Keratinocyte (primary cell): Measurements from ENCODE around the gene TRPM3. TPM values are rescaled to one million over a fixed set of nuclear protein-coding genes. Genes with fewer than 3 reads are reported as not detected.

ENCODE experiments used
- DNase-seq: peaks from one replicate; pipeline ENCODE4 v3.0.0-alpha.2; 2011; ENCODE audit warnings: low read depth, missing footprints, low spot score
- FAIRE-seq: peaks from 2 replicates; lab custom pipeline; 2011; peaks lifted over from hg19 to GRCh38; lab: Jason Lieb, UNC
- H2AFZ ChIP-seq: 2 replicates; pipeline ENCODE4 v1.6.0; 2012; ENCODE audit warnings: low read length, control low read depth, inconsistent platforms; ENCODE audit not compliant: control insufficient read depth
- H3K27ac ChIP-seq: 2 replicates; pipeline ENCODE4 v1.5.1; 2011; ENCODE audit warnings: low read length; ENCODE audit not compliant: control insufficient read depth, insufficient read depth
- H3K27me3 ChIP-seq: 3 replicates; pipeline ENCODE4 v1.6.0; 2011; ENCODE audit warnings: low read length; ENCODE audit not compliant: control insufficient read depth, insufficient read depth; ENCODE audit errors: extremely low read depth
- H3K36me3 ChIP-seq, 2 experiments: 2 replicates in 1 of 2; 3 replicates in 1 of 2; pipeline ENCODE4 v1.5.1; 2011; ENCODE audit warnings: low read length in 2 of 2, mild to moderate bottlenecking in 1 of 2; ENCODE audit not compliant: control insufficient read depth in 2 of 2, insufficient read depth in 2 of 2; ENCODE audit errors: extremely low read depth in 1 of 2
- H3K4me1 ChIP-seq: 3 replicates; pipeline ENCODE4 v1.5.1; 2011; ENCODE audit warnings: low read length; ENCODE audit not compliant: control insufficient read depth, insufficient read depth; ENCODE audit errors: extremely low read depth
- H3K4me2 ChIP-seq: 3 replicates; pipeline ENCODE4 v1.6.0; 2011; ENCODE audit warnings: low read depth, low read length; ENCODE audit not compliant: control insufficient read depth, insufficient read depth; ENCODE audit errors: extremely low read depth
- H3K4me3 ChIP-seq, 3 experiments: fragments of 200-600 bp in 1 of 3; sonication (generic) in 1 of 3; 2 replicates in 2 of 3; 3 replicates in 1 of 3; pipeline ENCODE4 v1.5.1; 2011 to 2016; ENCODE audit warnings: low read length in 3 of 3, mild to moderate bottlenecking in 3 of 3, control low read depth in 2 of 3, inconsistent platforms in 1 of 3, low read depth in 1 of 3, mixed read lengths in 1 of 3, mixed run types in 1 of 3, moderate library complexity in 1 of 3; ENCODE audit not compliant: control insufficient read depth in 2 of 3, insufficient read depth in 2 of 3; ENCODE audit errors: extremely low read depth in 1 of 3
- H3K79me2 ChIP-seq: 2 replicates; pipeline ENCODE4 v1.6.0; 2012; ENCODE audit warnings: low read length; ENCODE audit not compliant: control insufficient read depth, insufficient read depth
- H3K9ac ChIP-seq: 3 replicates; pipeline ENCODE4 v1.6.0; 2011; ENCODE audit warnings: low read length; ENCODE audit not compliant: control insufficient read depth, insufficient read depth; ENCODE audit errors: extremely low read depth
- H3K9me1 ChIP-seq: 3 replicates; pipeline ENCODE4 v1.6.0; 2011; ENCODE audit warnings: low read length; ENCODE audit not compliant: control insufficient read depth, insufficient read depth; ENCODE audit errors: extremely low read depth
- H3K9me3 ChIP-seq: 2 replicates; pipeline ENCODE4 v1.5.1; 2012; ENCODE audit warnings: low read depth, low read length; ENCODE audit not compliant: control insufficient read depth
- H4K20me1 ChIP-seq: 3 replicates; pipeline ENCODE4 v1.6.0; 2011; ENCODE audit warnings: low read length; ENCODE audit not compliant: control insufficient read depth, insufficient read depth; ENCODE audit errors: extremely low read depth
- CTCF ChIP-seq, 3 experiments: IDR thresholded peaks in 1 of 3; conservative IDR thresholded peaks in 1 of 3; optimal IDR thresholded peaks in 1 of 3; 2 replicates in 2 of 3; 3 replicates in 1 of 3; pipeline versions ENCODE3 to v1.5.1; 2011; ENCODE audit warnings: low read length in 3 of 3, mild to moderate bottlenecking in 3 of 3, moderate library complexity in 2 of 3, control low read depth in 1 of 3, inconsistent platforms in 1 of 3; ENCODE audit not compliant: insufficient read depth in 2 of 3; ENCODE audit errors: extremely low read depth in 1 of 3
- EZH2 ChIP-seq: IDR thresholded peaks from one replicate; pipeline ENCODE4 v1.6.1; 2012; ENCODE audit warnings: inconsistent platforms, mild to moderate bottlenecking, low read length, moderate library complexity
- dilution Hi-C: fragments of 300-500 bp; cut with MboI; formaldehyde crosslinking; loops from one replicate; pipeline ENCODE4 v1.7.0; 2020; ENCODE audit warnings: low sequenced_read_pairs; ENCODE audit not compliant: extremely low pct_ligation_motif_present
- polyA plus RNA-seq, 5 experiments: library from polyadenylated mRNA; depleted of rRNA in 3 of 5; stranded (reverse) in 3 of 5; stranded (forward) in 1 of 5; unstranded in 1 of 5; fragments of >200 nt; gene quantifications; 1 replicate in 1 of 5; 2 replicates in 3 of 5; 3 replicates in 1 of 5; pipeline versions ENCODE4 v1.2.1 to v1.2.3, GENCODE V29; 2011 to 2012; ENCODE audit warnings: missing spikeins in 2 of 5, low read depth in 1 of 5, low replicate concordance in 1 of 5

The TRPM3 gene
- polyA plus RNA-seq, 1 donor (not counting 4 experiments of a cell fraction or from before 2014, with no cell fraction given) = 0.03 TPM

DNA sequence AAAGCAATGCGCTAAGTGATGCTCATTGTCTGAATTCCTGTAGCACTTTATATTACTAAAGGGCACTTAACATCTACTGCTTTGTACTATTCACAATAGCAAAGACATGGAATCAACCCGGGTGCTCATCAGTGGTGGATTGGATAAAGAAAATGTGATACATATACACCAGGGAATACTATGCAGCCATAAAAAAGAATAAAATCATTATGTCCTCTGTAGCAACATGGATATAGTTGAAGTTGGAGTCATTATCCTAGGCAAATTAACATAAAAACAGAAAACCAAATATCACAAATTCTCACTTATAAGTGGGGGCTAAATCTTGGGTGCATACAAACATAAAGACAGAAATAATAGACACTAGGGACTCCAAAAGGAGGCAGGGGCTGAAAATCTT is 308.3 kb downstream of the TRPM3 start:
- DNase-seq = no peak
- H3K9ac ChIP-seq = no peak overlapping the region
- TF ChIP-seq CTCF (optimal IDR thresholded peaks at IDR 0.05 in 1 of 3, IDR thresholded peaks at IDR 0.05 in 1 of 3, conservative IDR thresholded peaks at IDR 0.05 in 1 of 3; ENCODE audit: extremely low read depth in 1 of 3, insufficient read depth in 2 of 3, low read length in 3 of 3) (no peak), EZH2 (no peak)
- H3K27ac ChIP-seq = no peak overlapping the region
- no peaks in the 10 kb centered on the region for H3K9me1 ChIP-seq
- H4K20me1 ChIP-seq = no peaks in the 10 kb centered on the region
- H3K36me3 ChIP-seq = no peaks in the 10 kb centered on the region
- no peaks in the 10 kb centered on the region for H3K27me3 ChIP-seq
- H3K4me3 ChIP-seq = no peak overlapping the region
- FAIRE-seq = no peak
- H3K4me2 ChIP-seq = no peak overlapping the region
- H3K79me2 ChIP-seq = no peaks in the 10 kb centered on the region
- no peaks in the 10 kb centered on the region for H3K9me3 ChIP-seq
- no peaks in the 10 kb centered on the region for H3K4me1 ChIP-seq
- dilution Hi-C loops = no loop called here
- no peak overlapping the region for H2AFZ ChIP-seq

DNA sequence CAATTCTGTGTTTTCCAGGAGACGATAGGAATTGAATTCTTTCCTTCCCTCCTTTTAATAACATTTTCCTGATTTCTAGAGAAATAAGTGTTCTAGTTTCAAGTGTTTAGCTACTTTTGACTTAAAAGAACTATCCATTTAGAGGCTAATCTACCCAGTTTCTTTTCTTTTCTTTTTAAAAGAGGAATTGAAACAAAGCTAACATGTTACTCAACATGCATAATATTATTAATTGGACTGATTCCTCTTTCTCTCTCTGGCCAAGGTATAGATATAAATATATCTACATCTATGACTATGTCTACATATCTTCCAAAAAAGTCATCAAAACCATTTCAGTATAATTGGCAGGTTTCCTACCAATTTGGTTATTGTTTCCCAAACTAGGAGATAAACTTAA is 309.8 kb downstream of the TRPM3 start:
- no peaks in the 10 kb centered on the region for H3K9me3 ChIP-seq
- no peaks in the 10 kb centered on the region for H3K9me1 ChIP-seq
- H3K4me3 ChIP-seq = no peak overlapping the region
- no peaks in the 10 kb centered on the region for H3K4me1 ChIP-seq
- DNase-seq (no peak), FAIRE-seq (no peak)
- dilution Hi-C loops = no loop called here
- no peak overlapping the region for H3K9ac ChIP-seq
- H2AFZ ChIP-seq = no peak overlapping the region
- no peak overlapping the region for H3K27ac ChIP-seq
- TF ChIP-seq EZH2 = no peak
- TF ChIP-seq CTCF (optimal IDR thresholded peaks at IDR 0.05 in 1 of 3, IDR thresholded peaks at IDR 0.05 in 1 of 3, conservative IDR thresholded peaks at IDR 0.05 in 1 of 3; ENCODE audit: extremely low read depth in 1 of 3, insufficient read depth in 2 of 3, low read length in 3 of 3) = no peak
- no peaks in the 10 kb centered on the region for H3K36me3 ChIP-seq
- no peak overlapping the region for H3K4me2 ChIP-seq
- no peaks in the 10 kb centered on the region for H3K79me2 ChIP-seq
- no peaks in the 10 kb centered on the region for H3K27me3 ChIP-seq
- H4K20me1 ChIP-seq = no peaks in the 10 kb centered on the region
